ENCODE data around the gene LRMDA.

Gene LRMDA

GRCh38 chr10:75654171-75654771, 222.8 kb downstream of the LRMDA start:
- H3K79me2 ChIP-seq (ENCODE audit: low read length), result no peaks in the 10 kb centered on the region
- no peaks in the 10 kb centered on the region for H4K20me1 ChIP-seq (ENCODE audit: insufficient read depth, low read length)
- H3K4me3 ChIP-seq (ENCODE audit: low read length), result no peak overlapping the region
- no peak overlapping the region for H3K4me2 ChIP-seq (ENCODE audit: low read length)
- H3K9ac ChIP-seq (ENCODE audit: low read length), result no peak overlapping the region
- no peak overlapping the region for H3K27ac ChIP-seq (ENCODE audit: low read length)
- no peaks in the 10 kb centered on the region for H3K4me1 ChIP-seq (ENCODE audit: low read length)
- no peaks in the 10 kb centered on the region for H3K9me3 ChIP-seq (ENCODE audit: insufficient read depth, low read length)
- H3K36me3 ChIP-seq (replicated peaks; ENCODE audit: low read depth, low read length), result no peaks in the 10 kb centered on the region
- no peaks in the 10 kb centered on the region for H3K27me3 ChIP-seq (ENCODE audit: low read depth, low read length)
- no peak for TF ChIP-seq CTCF (IDR thresholded peaks at IDR 0.05; ENCODE audit: low read depth, low read length)
- no peak for TF ChIP-seq EZH2phosphoT487 (IDR thresholded peaks at IDR 0.05; ENCODE audit: low read depth)
- H2AFZ ChIP-seq (ENCODE audit: low read depth, low read length), result no peak overlapping the region

- no peak overlapping the region for H3K9ac ChIP-seq (ENCODE audit: low read length)
- no peaks in the 10 kb centered on the region for H3K27me3 ChIP-seq (ENCODE audit: low read depth, low read length)
- H3K36me3 ChIP-seq (replicated peaks; ENCODE audit: low read depth, low read length), result no peaks in the 10 kb centered on the region
- TF ChIP-seq CTCF (IDR thresholded peaks at IDR 0.05; ENCODE audit: low read depth, low read length) (no peak), EZH2phosphoT487 (IDR thresholded peaks at IDR 0.05; ENCODE audit: low read depth) (no peak)
- no peak overlapping the region for H3K4me3 ChIP-seq (ENCODE audit: low read length)
- H2AFZ ChIP-seq (ENCODE audit: low read depth, low read length), result no peak overlapping the region
- H3K27ac ChIP-seq (ENCODE audit: low read length), result no peak overlapping the region
- H3K79me2 ChIP-seq (ENCODE audit: low read length), result no peaks in the 10 kb centered on the region
- H3K9me3 ChIP-seq (ENCODE audit: insufficient read depth, low read length), result no peaks in the 10 kb centered on the region
- H3K4me1 ChIP-seq (ENCODE audit: low read length), result no peaks in the 10 kb centered on the region
- H4K20me1 ChIP-seq (ENCODE audit: insufficient read depth, low read length), result no peaks in the 10 kb centered on the region
- no peak overlapping the region for H3K4me2 ChIP-seq (ENCODE audit: low read length)
Measured at GRCh38 chr10:75654772-75655171, 223.3 kb downstream of the LRMDA start.

- Histone ChIP-seq H3K27ac (ENCODE audit: low read length) (no peak overlapping the region), H4K20me1 (ENCODE audit: insufficient read depth, low read length) (no peaks in the 10 kb centered on the region), H3K9ac (ENCODE audit: low read length) (no peak overlapping the region), H3K36me3 (replicated peaks; ENCODE audit: low read depth, low read length) (no peaks in the 10 kb centered on the region), H3K4me1 (ENCODE audit: low read length) (no peaks in the 10 kb centered on the region), H3K27me3 (ENCODE audit: low read depth, low read length) (no peaks in the 10 kb centered on the region), H3K9me3 (ENCODE audit: insufficient read depth, low read length) (no peaks in the 10 kb centered on the region), H2AFZ (ENCODE audit: low read depth, low read length) (no peak overlapping the region), H3K79me2 (ENCODE audit: low read length) (no peaks in the 10 kb centered on the region), H3K4me2 (ENCODE audit: low read length) (no peak overlapping the region), H3K4me3 (ENCODE audit: low read length) (no peak overlapping the region)
- no peak for TF ChIP-seq CTCF (IDR thresholded peaks at IDR 0.05; ENCODE audit: low read depth, low read length)
- TF ChIP-seq EZH2phosphoT487 (IDR thresholded peaks at IDR 0.05; ENCODE audit: low read depth), result no peak
Measured at GRCh38 chr10:75655791-75656451, 224.5 kb downstream of the LRMDA start.

- Histone ChIP-seq H3K27me3 (ENCODE audit: low read depth, low read length) (no peaks in the 10 kb centered on the region), H3K4me3 (ENCODE audit: low read length) (no peak overlapping the region), H3K27ac (ENCODE audit: low read length) (no peak overlapping the region), H2AFZ (ENCODE audit: low read depth, low read length) (no peak overlapping the region), H3K79me2 (ENCODE audit: low read length) (no peaks in the 10 kb centered on the region), H3K4me2 (ENCODE audit: low read length) (no peak overlapping the region), H3K9me3 (ENCODE audit: insufficient read depth, low read length) (no peaks in the 10 kb centered on the region), H3K9ac (ENCODE audit: low read length) (no peak overlapping the region), H4K20me1 (ENCODE audit: insufficient read depth, low read length) (no peaks in the 10 kb centered on the region), H3K4me1 (ENCODE audit: low read length) (no peaks in the 10 kb centered on the region), H3K36me3 (replicated peaks; ENCODE audit: low read depth, low read length) (no peaks in the 10 kb centered on the region)
- no peak for TF ChIP-seq EZH2phosphoT487 (IDR thresholded peaks at IDR 0.05; ENCODE audit: low read depth)
- no peak for TF ChIP-seq CTCF (IDR thresholded peaks at IDR 0.05; ENCODE audit: low read depth, low read length)
Measured at GRCh38 chr10:75657351-75657750, 225.9 kb downstream of the LRMDA start.

Data from OCI-LY3 (cell line).